SU-DHL-6 (cell line): Measurements from ENCODE around the gene B3GALT6.

Source experiments
- H2AFZ ChIP-seq: fragments of 200-600 bp; sonication (generic); 2 replicates; pipeline ENCODE4 v1.6.1; 2014; ENCODE audit warnings: low read depth, mild to moderate bottlenecking, moderate library complexity, mixed read lengths, antibody characterized with exemption, low read length; ENCODE audit not compliant: severe bottlenecking
- H3F3A ChIP-seq: fragments of 200-600 bp; shearing (Covaris generic); 2 replicates; pipeline ENCODE4 v1.6.0; 2016; ENCODE audit warnings: antibody characterized with exemption, mild to moderate bottlenecking; ENCODE audit not compliant: insufficient read depth
- H3K27ac ChIP-seq: fragments of 200-600 bp; sonication (generic); 2 replicates; pipeline ENCODE4 v1.5.1; 2016; ENCODE audit warnings: low read depth, mild to moderate bottlenecking, low read length, moderate library complexity, mixed read lengths
- H3K27me3 ChIP-seq: fragments of 200-600 bp; sonication (generic), shearing (Covaris generic); 2 replicates; pipeline ENCODE4 v1.6.0; 2014; ENCODE audit warnings: mild to moderate bottlenecking, low read length
- H3K36me3 ChIP-seq: fragments of 200-600 bp; sonication (generic); 2 replicates; pipeline ENCODE4 v1.6.1; 2014; ENCODE audit warnings: mild to moderate bottlenecking, low read length, mixed read lengths
- H3K4me2 ChIP-seq: fragments of 300-600, 200-600 bp; shearing (Covaris generic), sonication (generic); 2 replicates; pipeline ENCODE4 v1.6.0; 2014; ENCODE audit warnings: low read length, low read depth, mild to moderate bottlenecking; ENCODE audit not compliant: poor library complexity, severe bottlenecking
- H3K4me3 ChIP-seq: fragments of 200-600 bp; sonication (generic); 2 replicates; pipeline ENCODE4 v1.5.1; 2014; ENCODE audit warnings: antibody characterized with exemption, low read length, mild to moderate bottlenecking, mixed read lengths; ENCODE audit not compliant: insufficient read depth, poor library complexity, severe bottlenecking
- H3K79me2 ChIP-seq: fragments of 200-600 bp; sonication (generic); 2 replicates; pipeline ENCODE4 v1.6.1; 2014; ENCODE audit warnings: mild to moderate bottlenecking, low read length, moderate library complexity; ENCODE audit not compliant: insufficient read depth
- H3K9ac ChIP-seq: fragments of 200-600 bp; sonication (generic); 2 replicates; pipeline ENCODE4 v1.7.0; 2014; ENCODE audit warnings: mild to moderate bottlenecking, low read length
- H3K9me2 ChIP-seq: fragments of 200-600 bp; sonication (generic); replicated peaks from 2 replicates; pipeline ENCODE4 v1.6.1; 2014; ENCODE audit warnings: low read length; ENCODE audit not compliant: insufficient read depth
- H3K9me3 ChIP-seq: fragments of 200-600 bp; sonication (generic); 2 replicates; pipeline ENCODE4 v1.6.1; 2014; ENCODE audit warnings: low read length, mixed read lengths; ENCODE audit not compliant: insufficient read depth
- H4K20me1 ChIP-seq: fragments of 200-600 bp; sonication (generic); 2 replicates; pipeline ENCODE4 v1.6.1; 2014; ENCODE audit warnings: low read depth, mild to moderate bottlenecking, antibody characterized with exemption, low read length, moderate library complexity, mixed read lengths
- CTCF ChIP-seq: fragments of 200-600 bp; sonication (generic); IDR thresholded peaks from one replicate; pipeline ENCODE4 v1.5.1; 2017; ENCODE audit warnings: antibody characterized with exemption, mild to moderate bottlenecking, low read length, moderate library complexity; ENCODE audit not compliant: insufficient read depth, poor library complexity, severe bottlenecking
- EZH2phosphoT487 ChIP-seq: fragments of 200-600 bp; sonication (generic), shearing (Covaris generic); conservative IDR thresholded peaks from 2 replicates; pipeline ENCODE4 v1.6.1; 2018; ENCODE audit warnings: mild to moderate bottlenecking, antibody characterized with exemption, low read length, moderate library complexity, mixed read lengths

Gene B3GALT6

GRCh38 chr1:1206376-1206965 is 25.6 kb upstream of the B3GALT6 start, which contains the start of gene TNFRSF18:
Gene TNFRSF18, minus strand, starts transcription at chr1:1206592. Its CDS starts 21 bp downstream, at chr1:1206571.
- H3K27ac ChIP-seq, result no peak within 1 kb of the TSS
- no peak within 1 kb of the TSS for H2AFZ ChIP-seq
- TF ChIP-seq EZH2phosphoT487 (no peak), CTCF (no peak)
- H3K9me3 ChIP-seq, result no peaks in the 10 kb centered on the region
- no peak within 1 kb of the TSS for H3K9ac ChIP-seq
- no peaks in the 10 kb centered on the region for H3F3A ChIP-seq
- no peaks in the 10 kb centered on the region for H4K20me1 ChIP-seq
- no peak within 1 kb of the TSS for H3K4me2 ChIP-seq
- H3K27me3 ChIP-seq, result no peaks in the 10 kb centered on the region
- H3K36me3 ChIP-seq, result no peaks in the 10 kb centered on the region
- H3K9me2 ChIP-seq, result no peaks in the 10 kb centered on the region
- no peaks in the 10 kb centered on the region for H3K79me2 ChIP-seq
- H3K4me3 ChIP-seq, result no peak within 1 kb of the TSS

- Histone ChIP-seq H3K9me2 (no peaks in the 10 kb centered on the region), H3K27me3 (no peaks in the 10 kb centered on the region), H3K9me3 (no peaks in the 10 kb centered on the region), H3K9ac (no peak overlapping the region), H3K36me3 (no peaks in the 10 kb centered on the region), H2AFZ (no peak overlapping the region), H4K20me1 (no peaks in the 10 kb centered on the region), H3F3A (no peaks in the 10 kb centered on the region), H3K79me2 (no peaks in the 10 kb centered on the region), H3K4me3 (no peak overlapping the region), H3K4me2 (no peak overlapping the region), H3K27ac (no peak overlapping the region)
- TF ChIP-seq CTCF (no peak), EZH2phosphoT487 (no peak)
Observed at GRCh38 chr1:1206966-1207531, 25.0 kb upstream of the B3GALT6 start.

- H3K36me3 ChIP-seq, result no peaks in the 10 kb centered on the region
- no peak overlapping the region for H3K4me3 ChIP-seq
- no peak overlapping the region for H3K27ac ChIP-seq
- no peaks in the 10 kb centered on the region for H4K20me1 ChIP-seq
- H2AFZ ChIP-seq, result no peak overlapping the region
- no peak overlapping the region for H3K9ac ChIP-seq
- no peaks in the 10 kb centered on the region for H3F3A ChIP-seq
- no peaks in the 10 kb centered on the region for H3K79me2 ChIP-seq
- no peaks in the 10 kb centered on the region for H3K9me2 ChIP-seq
- no peaks in the 10 kb centered on the region for H3K27me3 ChIP-seq
- H3K4me2 ChIP-seq, result no peak overlapping the region
- no peak for TF ChIP-seq CTCF
- TF ChIP-seq EZH2phosphoT487, result no peak
- no peaks in the 10 kb centered on the region for H3K9me3 ChIP-seq
Observed at GRCh38 chr1:1207571-1207892, 24.5 kb upstream of the B3GALT6 start.
